Neural cell (in vitro differentiated cells): ENCODE data around the gene NUP62. TPM values are rescaled to one million over a fixed set of nuclear protein-coding genes. Genes with fewer than 3 reads are reported as not detected.

Experiments used
- H2AFZ ChIP-seq: fragments of 200-600, 300-800 bp; sonication (generic), shearing (Covaris generic); 2 replicates; pipeline ENCODE4 v1.6.0; 2014; ENCODE audit warnings: low read depth, mild to moderate bottlenecking, antibody characterized with exemption, low read length, moderate library complexity
- H3F3A ChIP-seq: fragments of 200-600 bp; shearing (Covaris generic); 2 replicates; pipeline ENCODE4 v1.6.1; 2016; ENCODE audit warnings: mild to moderate bottlenecking, moderate library complexity, mixed read lengths, antibody characterized with exemption, low read length; ENCODE audit not compliant: insufficient read depth, poor library complexity, severe bottlenecking
- H3K27ac ChIP-seq: fragments of 200-600, 300-800 bp; sonication (generic), shearing (Covaris generic); 2 replicates; pipeline ENCODE4 v1.5.1; 2014; ENCODE audit warnings: mild to moderate bottlenecking, low read length, moderate library complexity
- H3K27me3 ChIP-seq: fragments of 300-800, 200-600 bp; sonication (generic), shearing (Covaris generic); 2 replicates; pipeline ENCODE4 v1.6.0; 2014; ENCODE audit warnings: mild to moderate bottlenecking, low read depth, low read length, moderate library complexity; ENCODE audit not compliant: insufficient read depth
- H3K36me3 ChIP-seq: fragments of 300-800, 200-600 bp; sonication (generic), shearing (Covaris generic); 2 replicates; pipeline ENCODE4 v1.5.1; 2014; ENCODE audit warnings: mild to moderate bottlenecking, antibody characterized with exemption, low read length, moderate library complexity; ENCODE audit not compliant: insufficient read depth
- H3K4me2 ChIP-seq: fragments of 300-800, 200-600 bp; sonication (generic), shearing (Covaris generic); 2 replicates; pipeline ENCODE4 v1.6.0; 2014; ENCODE audit warnings: mild to moderate bottlenecking, low read length
- H3K4me3 ChIP-seq: fragments of 300-800, 200-600 bp; sonication (generic), shearing (Covaris generic); 2 replicates; pipeline ENCODE4 v1.5.1; 2014; ENCODE audit warnings: mild to moderate bottlenecking, low read length, moderate library complexity
- H3K79me2 ChIP-seq: fragments of 200-600 bp; shearing (Covaris generic); replicated peaks from 2 replicates; pipeline ENCODE4 v1.6.0; 2014; ENCODE audit warnings: mild to moderate bottlenecking, low read length, moderate library complexity; ENCODE audit not compliant: insufficient read depth
- H3K9ac ChIP-seq: fragments of 300-800, 200-600 bp; sonication (generic), shearing (Covaris generic); 2 replicates; pipeline ENCODE4 v1.6.1; 2016; ENCODE audit warnings: mild to moderate bottlenecking, low read length, mixed read lengths
- H3K9me2 ChIP-seq: fragments of 200-600 bp; shearing (Covaris generic); 2 replicates; pipeline ENCODE4 v1.6.1; 2016; ENCODE audit warnings: mild to moderate bottlenecking, low read length, mixed read lengths; ENCODE audit not compliant: insufficient read depth
- H3K9me3 ChIP-seq: fragments of 200-600, 300-800 bp; sonication (generic), shearing (Covaris generic); 2 replicates; pipeline ENCODE4 v1.6.1; 2016; ENCODE audit warnings: mild to moderate bottlenecking, mixed run types, low read length, moderate library complexity, mixed read lengths
- H4K20me1 ChIP-seq: fragments of 200-600 bp; shearing (Covaris generic); 2 replicates; pipeline ENCODE4 v1.6.1; 2016; ENCODE audit warnings: mild to moderate bottlenecking, mixed run types; ENCODE audit not compliant: insufficient read depth
- CTCF ChIP-seq: fragments of 450-650 bp; IDR thresholded peaks from 2 replicates; pipeline ENCODE4 v1.5.1; 2014; ENCODE audit warnings: antibody characterized with exemption, mild to moderate bottlenecking, moderate library complexity; ENCODE audit not compliant: poor library complexity, severe bottlenecking
- EP300 ChIP-seq: fragments of 450-650 bp; conservative IDR thresholded peaks from 2 replicates; pipeline ENCODE4 v1.6.1; 2014; ENCODE audit warnings: antibody characterized with exemption, mild to moderate bottlenecking, moderate library complexity; ENCODE audit not compliant: poor library complexity, severe bottlenecking
- EZH2 ChIP-seq: fragments of 200-600, 300-800 bp; shearing (Covaris generic), sonication (generic); IDR thresholded peaks from 2 replicates; pipeline ENCODE4 v1.6.1; 2014; ENCODE audit warnings: antibody characterized with exemption, low read length, borderline replicate concordance, mild to moderate bottlenecking; ENCODE audit not compliant: insufficient read depth, poor library complexity, severe bottlenecking
- MXI1 ChIP-seq: fragments of 450-650 bp; conservative IDR thresholded peaks from 2 replicates; pipeline ENCODE4 v1.6.1; 2014; ENCODE audit warnings: antibody characterized with exemption, mild to moderate bottlenecking; ENCODE audit not compliant: poor library complexity, severe bottlenecking
- POLR2AphosphoS5 ChIP-seq: IDR thresholded peaks from 2 replicates; pipeline ENCODE4 v1.6.1; 2012
- RAD21 ChIP-seq: fragments of 450-650 bp; conservative IDR thresholded peaks from 2 replicates; pipeline ENCODE4 v1.6.1; 2014; ENCODE audit warnings: antibody characterized with exemption, mild to moderate bottlenecking, moderate library complexity
- REST ChIP-seq: IDR thresholded peaks from 2 replicates; pipeline ENCODE4 v1.6.1; 2012; ENCODE audit warnings: borderline replicate concordance
- SMC3 ChIP-seq: fragments of 450-650 bp; conservative IDR thresholded peaks from 2 replicates; pipeline ENCODE4 v1.6.1; 2014; ENCODE audit warnings: antibody characterized with exemption, mild to moderate bottlenecking, moderate library complexity; ENCODE audit not compliant: poor library complexity
- TAF1 ChIP-seq: IDR thresholded peaks from 2 replicates; pipeline ENCODE4 v1.6.1; 2012; ENCODE audit warnings: low read depth
- polyA plus RNA-seq: library from polyadenylated mRNA; depleted of rRNA; stranded (reverse); fragments of >200 nt; gene quantifications from 2 replicates; pipeline ENCODE4 v1.2.3, GENCODE V29; 2014

The NUP62 gene
- polyA plus RNA-seq, 1 donor from 2014 or later = 24.9 TPM

- Histone ChIP-seq H3K9me3 (no peaks in the 10 kb centered on the region), H2AFZ (no peak overlapping the region), H3K9ac (no peak overlapping the region), H3K27me3 (no peaks in the 10 kb centered on the region), H3K4me2 (no peak overlapping the region), H3F3A (no peaks in the 10 kb centered on the region), H3K79me2 (no peaks in the 10 kb centered on the region), H4K20me1 (no peaks in the 10 kb centered on the region), H3K4me3 (no peak overlapping the region), H3K36me3 (no peaks in the 10 kb centered on the region), H3K9me2 (no peaks in the 10 kb centered on the region), H3K27ac (no peak overlapping the region)
- no peak for TF ChIP-seq POLR2AphosphoS5
Measured at GRCh38 chr19:49954933-49955332, 25.6 kb upstream of the NUP62 start.

- Histone ChIP-seq H3K79me2 (no peaks in the 10 kb centered on the region), H3K4me2 (no peak overlapping the region), H4K20me1 (no peaks in the 10 kb centered on the region), H3K9ac (no peak overlapping the region), H3K27me3 (no peaks in the 10 kb centered on the region), H3K9me2 (no peaks in the 10 kb centered on the region), H2AFZ (no peak overlapping the region), H3K4me3 (no peak overlapping the region), H3K9me3 (no peaks in the 10 kb centered on the region), H3K36me3 (no peaks in the 10 kb centered on the region), H3F3A (no peaks in the 10 kb centered on the region), H3K27ac (no peak overlapping the region)
- TF ChIP-seq SMC3 (no peak), CTCF (no peak), EZH2 (no peak), EP300 (no peak), TAF1 (no peak), MXI1 (no peak), RAD21 (no peak), POLR2AphosphoS5 (no peak), REST (no peak)
Measured at GRCh38 chr19:49954092-49954829, 25.0 kb upstream of the NUP62 start.
